Kidney (tissue), 14 donors: ENCODE measurements around the gene ACTR2. TPM values are rescaled to one million over a fixed set of nuclear protein-coding genes. Genes with fewer than 3 reads are reported as not detected.

Source experiments
- DNase-seq, 5 donors: peaks; one replicate each; pipeline ENCODE4 v3.0.0-alpha.2; 2013 to 2020
- FAIRE-seq: peaks from 2 replicates; lab custom pipeline; 2012; peaks lifted over from hg19 to GRCh38; lab: Jason Lieb, UNC
- H3K27ac ChIP-seq, 2 donors: one replicate each; pipeline ENCODE4 v1.7.0; 2013; ENCODE audit warnings: low read depth in 2 of 2, low read length in 2 of 2, inconsistent platforms in 1 of 2
- H3K27me3 ChIP-seq: one replicate; pipeline ENCODE4 v1.7.1; 2013; ENCODE audit warnings: low read length, inconsistent platforms; ENCODE audit not compliant: control insufficient read depth, insufficient read depth
- H3K36me3 ChIP-seq, 3 donors: one replicate each; pipeline versions ENCODE4 v1.7.0 to v1.7.1; 2013; ENCODE audit warnings: low read length in 3 of 3, control low read depth in 1 of 3, inconsistent platforms in 1 of 3; ENCODE audit not compliant: insufficient read depth in 3 of 3, control insufficient read depth in 2 of 3
- H3K4me1 ChIP-seq, 3 donors: one replicate each; pipeline versions ENCODE4 v1.7.0 to v1.7.1; 2013; ENCODE audit warnings: low read length in 3 of 3, inconsistent platforms in 1 of 3, low read depth in 1 of 3; ENCODE audit not compliant: control insufficient read depth in 2 of 3, insufficient read depth in 2 of 3
- H3K4me3 ChIP-seq, 3 donors: one replicate each; pipeline versions ENCODE4 v1.7.0 to v1.8.1; 2013; ENCODE audit warnings: low read length in 3 of 3, control low read depth in 1 of 3, inconsistent platforms in 1 of 3
- H3K9ac ChIP-seq, 3 donors: one replicate each; pipeline versions ENCODE4 v1.7.0 to v1.7.1; 2013; ENCODE audit warnings: low read length in 3 of 3, control low read depth in 1 of 3, inconsistent platforms in 1 of 3
- H3K9me3 ChIP-seq, 3 donors: one replicate each; pipeline versions ENCODE4 v1.7.0 to v1.7.1; 2013; ENCODE audit warnings: low read length in 3 of 3, control low read depth in 1 of 3, inconsistent platforms in 1 of 3; ENCODE audit not compliant: control insufficient read depth in 2 of 3, insufficient read depth in 1 of 3
- intact Hi-C: fragments of 100-400 bp; cut with DNase I; formaldehyde crosslinking; loops from one replicate; pipeline ENCODE4 v1.11.1; 2022
- polyA plus RNA-seq: library from polyadenylated mRNA; stranded (reverse); fragments of 350-450 nt; fragmentation: Illumina TruSeq; extraction: RNeasy Lipid Tissue Mini Kit (QIAGEN cat#74804); gene quantifications from one replicate; pipeline ENCODE4 v1.2.3, GENCODE V29; 2014; ENCODE audit warnings: low read depth, low replicate concordance; ENCODE audit not compliant: insufficient read depth
- total RNA-seq: library from RNA; stranded (reverse); fragmentation: NEBNext Ultra II Directional; extraction: Animal tissue kit (Norgen Biotek cat#: 25700); gene quantifications from one replicate; pipeline ENCODE4 v1.2.1, GENCODE V29; 2021
- TF ChIP-seq, protein P1 (sequence below): IDR thresholded peaks from 3 replicates; pipeline ENCODE4 v1.5.1; 2012; ENCODE audit warnings: mild to moderate bottlenecking, moderate library complexity, borderline replicate concordance; ENCODE audit not compliant: insufficient read depth; ENCODE audit errors: extremely low read depth
- donor health status: control.
- donor health status: control.
- donor health status: control.
- donor health status: control.
- donor health status: control.
- donor health status: DM: yes; HTN: yes; CAD: no.
- donor health status: Normal renal cell carcinoma (clear cell type).

Gene ACTR2
- total and polyA plus RNA-seq, 2 donors from 2014 or later = 38.5 to 230 TPM

DNA sequence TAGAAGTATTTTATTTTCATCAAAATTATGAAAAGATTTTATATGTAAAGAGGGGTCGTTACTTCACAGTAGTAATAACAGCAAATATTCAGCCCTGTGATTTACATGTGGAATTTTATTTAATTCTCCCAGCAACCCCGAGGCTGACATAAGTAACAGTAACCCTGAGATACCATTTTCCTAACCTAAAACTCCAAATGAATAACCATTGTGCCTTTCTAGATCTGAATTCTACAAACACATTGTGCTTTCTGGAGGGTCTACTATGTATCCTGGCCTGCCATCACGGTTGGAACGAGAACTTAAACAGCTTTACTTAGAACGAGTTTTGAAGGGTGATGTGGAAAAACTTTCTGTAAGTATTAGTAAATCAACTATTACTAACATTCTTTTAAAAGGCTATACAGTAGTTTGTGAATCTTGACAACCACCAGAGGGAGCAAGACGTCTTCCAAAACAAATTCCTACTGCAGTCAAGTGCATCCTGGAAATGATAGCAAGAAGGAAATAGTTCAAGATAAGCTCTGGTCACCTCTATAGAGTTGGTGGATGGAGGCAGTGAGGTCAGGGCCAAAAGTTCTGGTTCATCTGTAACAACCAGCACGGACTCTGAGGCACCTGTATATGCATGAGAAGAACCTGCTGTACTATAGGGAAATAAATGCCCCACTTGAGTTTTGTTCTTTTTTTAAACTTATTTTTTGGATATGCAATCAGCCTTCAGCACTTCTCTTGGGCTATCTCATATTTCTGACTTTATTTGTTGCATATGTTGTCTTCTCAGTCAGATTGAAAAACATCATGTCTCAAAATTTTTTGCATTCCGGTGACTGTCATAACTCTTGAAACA lies 37.4 kb downstream of the ACTR2 start:
- Histone ChIP-seq H3K27ac (no peak overlapping the region), H3K27me3 (no peaks in the 10 kb centered on the region), H3K36me3 (peaks cover 4 to 15% (median 7%) of the 10 kb centered on the region in 3 donors), H3K4me1 (no peaks in the 10 kb centered on the region), H3K4me3 (no peak overlapping the region), H3K9ac (no peak overlapping the region), H3K9me3 (no peaks in the 10 kb centered on the region)
- DNase-seq (peak in 3 of 5 donors; percentile 36 to 95 (median 86)), FAIRE-seq (peak; percentile 52)
- TF ChIP-seq, protein P1, sequence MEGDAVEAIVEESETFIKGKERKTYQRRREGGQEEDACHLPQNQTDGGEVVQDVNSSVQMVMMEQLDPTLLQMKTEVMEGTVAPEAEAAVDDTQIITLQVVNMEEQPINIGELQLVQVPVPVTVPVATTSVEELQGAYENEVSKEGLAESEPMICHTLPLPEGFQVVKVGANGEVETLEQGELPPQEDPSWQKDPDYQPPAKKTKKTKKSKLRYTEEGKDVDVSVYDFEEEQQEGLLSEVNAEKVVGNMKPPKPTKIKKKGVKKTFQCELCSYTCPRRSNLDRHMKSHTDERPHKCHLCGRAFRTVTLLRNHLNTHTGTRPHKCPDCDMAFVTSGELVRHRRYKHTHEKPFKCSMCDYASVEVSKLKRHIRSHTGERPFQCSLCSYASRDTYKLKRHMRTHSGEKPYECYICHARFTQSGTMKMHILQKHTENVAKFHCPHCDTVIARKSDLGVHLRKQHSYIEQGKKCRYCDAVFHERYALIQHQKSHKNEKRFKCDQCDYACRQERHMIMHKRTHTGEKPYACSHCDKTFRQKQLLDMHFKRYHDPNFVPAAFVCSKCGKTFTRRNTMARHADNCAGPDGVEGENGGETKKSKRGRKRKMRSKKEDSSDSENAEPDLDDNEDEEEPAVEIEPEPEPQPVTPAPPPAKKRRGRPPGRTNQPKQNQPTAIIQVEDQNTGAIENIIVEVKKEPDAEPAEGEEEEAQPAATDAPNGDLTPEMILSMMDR = peak; percentile 67
- intact Hi-C loops = loop anchor here (5.0 to 10.0 kb wide), 2 partner anchors 170 to 287 kb away; partner anchors contain the start of gene SPRED2

DNA sequence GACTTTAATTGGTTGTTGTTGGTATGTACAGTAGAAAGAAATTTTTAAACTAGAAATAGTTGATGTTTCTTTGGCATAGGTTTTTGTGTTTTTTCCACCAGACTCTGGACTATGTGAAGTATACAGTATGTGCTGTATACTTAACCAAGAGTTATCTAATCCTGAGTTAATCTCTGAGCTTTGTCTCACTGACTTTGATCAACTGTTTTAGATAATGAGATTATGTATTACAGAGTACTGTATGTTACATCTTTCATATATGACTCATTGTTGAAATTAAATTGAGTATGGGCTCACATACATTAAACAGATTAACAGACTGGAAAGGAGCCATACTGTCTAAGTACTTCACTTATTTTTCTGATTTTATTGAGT lies 38.0 kb downstream of the ACTR2 start:
- TF ChIP-seq, protein P1 = no peak
- DNase-seq (no peak), FAIRE-seq (no peak)
- H3K36me3 ChIP-seq = peaks cover 4 to 15% (median 7%) of the 10 kb centered on the region in 3 donors
- no peak overlapping the region for H3K9ac ChIP-seq
- no peaks in the 10 kb centered on the region for H3K4me1 ChIP-seq
- H3K27me3 ChIP-seq = no peaks in the 10 kb centered on the region
- H3K27ac ChIP-seq = no peak overlapping the region
- intact Hi-C loops = loop anchor here (5.0 to 10.0 kb wide), 2 partner anchors 169 to 287 kb away; partner anchors contain the start of gene SPRED2
- H3K4me3 ChIP-seq = no peak overlapping the region
- no peaks in the 10 kb centered on the region for H3K9me3 ChIP-seq

DNA sequence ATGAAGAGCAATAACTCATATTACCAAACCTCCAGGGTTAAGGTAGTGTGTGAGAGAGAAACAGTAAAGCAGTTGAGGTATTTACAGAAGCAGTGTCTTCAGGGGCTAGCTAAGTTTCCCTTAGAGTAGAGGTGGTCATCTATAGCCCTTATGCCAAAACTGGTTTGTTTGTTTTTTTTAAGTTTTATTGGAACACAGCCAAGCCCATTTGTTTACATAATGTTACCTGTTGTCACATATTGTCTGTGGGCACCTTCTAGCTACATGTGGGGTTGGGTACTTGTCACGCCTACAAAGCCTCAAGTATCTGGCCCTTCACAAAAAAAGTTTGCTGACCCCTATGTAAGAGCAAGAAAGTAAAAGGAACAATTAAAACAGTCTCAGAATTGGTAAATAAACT lies 39.4 kb downstream of the ACTR2 start:
- TF ChIP-seq, protein P1 = no peak
- no peak for DNase-seq
- Histone ChIP-seq H3K9ac (no peak overlapping the region), H3K9me3 (no peaks in the 10 kb centered on the region), H3K27ac (no peak overlapping the region), H3K27me3 (no peaks in the 10 kb centered on the region), H3K36me3 (peaks cover 4 to 15% (median 5%) of the 10 kb centered on the region in 3 donors), H3K4me1 (no peaks in the 10 kb centered on the region), H3K4me3 (no peak overlapping the region)
- intact Hi-C loops = loop anchor here (5.0 to 10.0 kb wide), 2 partner anchors 168 to 285 kb away; partner anchors contain the start of gene SPRED2
- no peak for FAIRE-seq
